HCT116 (cell line): ENCODE data around the gene RGS8.

Experiments
- POLR2A ChIP-seq: IDR thresholded peaks from 2 replicates; pipeline ENCODE4 v1.7.0; 2011; ENCODE audit warnings: borderline replicate concordance; ENCODE audit not compliant: insufficient read depth, insufficient read length; ENCODE audit errors: extremely low read depth
- RAD21 ChIP-seq: IDR thresholded peaks from 2 replicates; pipeline ENCODE4 v1.6.1; 2012; ENCODE audit warnings: low read depth, mild to moderate bottlenecking

GRCh38 chr1:182686446-182686845 lies 2.1 kb upstream of the RGS8 start:
- no peak for TF ChIP-seq POLR2A
- no peak for TF ChIP-seq RAD21
